Keratinocyte (primary cell): ENCODE results near the gene TRAF5.

Experiments used
- CTCF ChIP-seq, 3 experiments: IDR thresholded peaks in 1 of 3; conservative IDR thresholded peaks in 1 of 3; optimal IDR thresholded peaks in 1 of 3; 2 replicates in 2 of 3; 3 replicates in 1 of 3; pipeline versions ENCODE3 to v1.5.1; 2011; ENCODE audit warnings: low read length in 3 of 3, mild to moderate bottlenecking in 3 of 3, moderate library complexity in 2 of 3, control low read depth in 1 of 3, inconsistent platforms in 1 of 3; ENCODE audit not compliant: insufficient read depth in 2 of 3; ENCODE audit errors: extremely low read depth in 1 of 3
- EZH2 ChIP-seq: IDR thresholded peaks from one replicate; pipeline ENCODE4 v1.6.1; 2012; ENCODE audit warnings: inconsistent platforms, mild to moderate bottlenecking, low read length, moderate library complexity

GRCh38 chr1:211352465-211352864 lies 25.8 kb downstream of the TRAF5 start:
- TF ChIP-seq EZH2 (no peak), CTCF (optimal IDR thresholded peaks at IDR 0.05 in 1 of 3, IDR thresholded peaks at IDR 0.05 in 1 of 3, conservative IDR thresholded peaks at IDR 0.05 in 1 of 3; ENCODE audit: extremely low read depth in 1 of 3, insufficient read depth in 2 of 3, low read length in 3 of 3) (no peak)
